Measurements from ENCODE around the gene PLA2G4D.

Gene PLA2G4D

DNA sequence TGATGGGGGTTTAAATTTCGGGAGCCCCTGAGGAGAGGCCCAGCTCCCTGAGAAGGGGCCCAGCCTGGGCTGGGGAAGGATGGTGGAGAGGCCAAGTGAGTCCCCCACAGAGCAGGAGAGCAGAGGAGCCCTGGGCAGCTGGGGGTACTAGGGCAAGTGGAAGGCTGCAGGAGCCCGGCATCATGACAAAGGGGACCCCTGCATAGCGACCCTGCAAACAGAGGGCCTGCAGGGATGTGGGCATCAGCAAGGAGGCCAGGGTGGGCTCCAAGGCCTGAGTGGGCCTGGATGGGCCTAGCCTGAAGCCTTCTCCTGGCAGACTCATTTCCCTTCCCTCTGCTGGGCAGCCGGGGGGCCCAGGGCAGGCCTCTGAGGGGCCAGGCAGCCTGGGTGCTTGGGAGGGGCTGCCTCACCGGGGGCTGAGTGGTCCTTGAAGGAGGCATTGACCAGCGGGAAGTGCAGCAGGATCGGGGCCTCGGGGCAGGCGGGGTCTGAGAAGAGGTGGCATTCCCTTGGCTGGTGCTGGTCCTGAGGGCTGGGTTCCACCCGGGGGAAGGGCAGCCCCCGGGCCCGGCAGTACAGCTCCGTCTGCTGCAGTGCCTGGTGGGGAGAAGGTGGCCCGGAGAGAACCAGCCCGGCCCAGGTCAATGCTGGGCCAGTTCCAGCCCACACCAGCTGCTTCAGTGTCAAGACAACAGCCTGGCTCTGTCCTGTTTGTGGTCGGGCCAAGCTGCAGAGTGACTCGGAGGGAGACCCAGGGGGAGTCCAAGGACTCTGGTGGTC lies 24.7 kb downstream of the PLA2G4D start:
- no peak overlapping the region for H3K27ac Mint-ChIP-seq
- no peak overlapping the region for H3K4me3 Mint-ChIP-seq
- H3K4me1 Mint-ChIP-seq = peaks cover 2% of the 10 kb centered on the region
- H3K27me3 Mint-ChIP-seq = peaks cover 37% of the 10 kb centered on the region
- peaks cover 3% of the 10 kb centered on the region for H3K9me3 Mint-ChIP-seq
- H3K36me3 Mint-ChIP-seq = no peaks in the 10 kb centered on the region
- DNase-seq = no peak
- CTCF ChIA-PET = interaction anchor here (0.6 to 1.3 kb wide), 5 partner anchors 11 to 70 kb away, joined by 3 to 4 read pairs (median 3); no protein-coding TSS in a partner anchor

DNA sequence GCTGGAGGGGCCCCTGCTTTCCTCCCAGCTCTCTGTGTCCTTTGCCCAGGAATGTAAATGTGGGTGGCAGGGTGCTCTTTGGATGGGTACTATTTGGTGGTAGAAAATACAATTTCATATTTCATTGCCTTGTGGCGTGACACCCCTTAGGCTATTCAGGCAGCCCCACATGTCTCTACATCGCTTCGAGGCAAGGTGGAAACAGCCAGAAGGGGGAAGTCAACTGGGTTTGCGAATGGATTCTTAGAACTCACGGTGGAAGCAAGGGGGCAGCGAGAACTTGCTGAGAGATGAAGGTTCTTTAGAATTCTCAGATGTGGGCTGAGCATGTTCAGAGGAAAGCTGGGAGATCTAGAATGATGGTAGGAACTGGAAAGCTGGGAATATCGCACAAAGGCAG lies 25.3 kb downstream of the PLA2G4D start:
- CTCF ChIA-PET = interaction anchor here (0.6 to 1.2 kb wide), 5 partner anchors 13 to 70 kb away, joined by 3 to 4 read pairs (median 3); no protein-coding TSS in a partner anchor
- peaks cover 41% of the 10 kb centered on the region for H3K27me3 Mint-ChIP-seq
- no peak overlapping the region for H3K27ac Mint-ChIP-seq
- DNase-seq = no peak
- H3K4me1 Mint-ChIP-seq = peaks cover 2% of the 10 kb centered on the region
- no peak overlapping the region for H3K4me3 Mint-ChIP-seq
- H3K36me3 Mint-ChIP-seq = no peaks in the 10 kb centered on the region
- H3K9me3 Mint-ChIP-seq = peaks cover 3% of the 10 kb centered on the region

DNA sequence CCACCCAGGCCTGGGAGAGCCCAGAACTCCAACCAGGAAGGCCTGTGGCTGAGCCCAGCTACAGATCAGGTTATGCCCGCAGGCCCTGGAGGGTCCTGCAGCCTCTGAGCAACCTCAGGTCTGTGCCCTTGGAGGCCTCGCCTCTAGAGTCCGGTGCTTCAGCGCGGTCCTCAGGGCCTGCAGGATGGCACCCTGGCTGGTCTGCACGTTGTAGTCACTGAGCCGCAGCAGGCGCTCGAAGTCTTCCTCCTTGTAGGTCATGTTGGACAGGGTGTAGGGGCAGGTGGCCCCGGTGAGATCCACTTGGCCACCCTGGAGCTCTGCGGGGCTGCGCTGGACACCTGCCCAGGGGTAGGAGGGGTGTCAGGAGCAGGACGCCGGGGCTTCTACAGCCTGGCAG lies 25.8 kb downstream of the PLA2G4D start:
- Mint-ChIP-seq H3K27ac (no peak overlapping the region), H3K27me3 (peaks cover 41% of the 10 kb centered on the region), H3K4me1 (peaks cover 2% of the 10 kb centered on the region), H3K4me3 (no peak overlapping the region), H3K9me3 (peaks cover 3% of the 10 kb centered on the region), H3K36me3 (no peaks in the 10 kb centered on the region)
- no peak for DNase-seq
- CTCF ChIA-PET = interaction anchor here (0.8 to 1.1 kb wide), 3 partner anchors 16 to 71 kb away, joined by 3 to 4 read pairs (median 3); no protein-coding TSS in a partner anchor

- peaks cover 3% of the 10 kb centered on the region for H3K9me3 Mint-ChIP-seq
- no peaks in the 10 kb centered on the region for H3K36me3 Mint-ChIP-seq
- H3K4me1 Mint-ChIP-seq = peaks cover 2% of the 10 kb centered on the region
- H3K27me3 Mint-ChIP-seq = peaks cover 43% of the 10 kb centered on the region
- H3K4me3 Mint-ChIP-seq = no peak overlapping the region
- no peak overlapping the region for H3K27ac Mint-ChIP-seq
- no peak for DNase-seq
- CTCF ChIA-PET = interaction anchor here (0.6 to 5.7 kb wide), 10 partner anchors 11 to 490 kb away, joined by 3 to 38 read pairs (median 4); no protein-coding TSS in a partner anchor
Observed at GRCh38 chr15:42066764-42067415, 27.5 kb downstream of the PLA2G4D start.

- Mint-ChIP-seq H3K4me1 (peaks cover 2% of the 10 kb centered on the region), H3K4me3 (no peak overlapping the region), H3K9me3 (peaks cover 3% of the 10 kb centered on the region), H3K36me3 (no peaks in the 10 kb centered on the region), H3K27me3 (peaks cover 47% of the 10 kb centered on the region), H3K27ac (no peak overlapping the region)
- CTCF ChIA-PET = interaction anchor here (1.0 to 5.7 kb wide), 9 partner anchors 18 to 320 kb away, joined by 3 to 38 read pairs (median 5); no protein-coding TSS in a partner anchor
- DNase-seq = no peak
Observed at GRCh38 chr15:42065468-42065867, 28.9 kb downstream of the PLA2G4D start.

DNA sequence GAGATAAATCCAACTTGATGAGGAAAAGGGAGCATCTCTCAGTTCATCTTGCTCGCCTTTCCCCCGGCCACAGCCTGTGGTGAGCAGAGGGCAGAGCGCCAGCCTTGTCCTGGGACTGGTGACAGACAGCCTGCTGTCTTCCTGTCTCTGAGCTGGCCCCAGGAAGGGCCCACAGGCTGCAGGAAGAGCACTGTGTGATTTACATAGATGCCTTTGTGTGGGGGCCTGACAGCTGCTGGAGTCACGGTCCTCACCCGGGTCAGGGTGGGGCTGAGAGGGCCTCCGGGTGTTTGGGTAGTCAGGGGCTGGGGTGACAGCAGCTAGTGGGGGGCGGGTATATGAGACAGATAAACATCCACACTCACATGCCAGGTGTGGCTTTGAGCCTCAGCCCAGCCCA lies 29.3 kb downstream of the PLA2G4D start:
- CTCF ChIA-PET = interaction anchor here (1.0 to 5.7 kb wide), 9 partner anchors 18 to 320 kb away, joined by 3 to 38 read pairs (median 5); no protein-coding TSS in a partner anchor
- H3K9me3 Mint-ChIP-seq = peaks cover 3% of the 10 kb centered on the region
- DNase-seq = no peak

GRCh38 chr15:42064271-42064670 lies 30.1 kb downstream of the PLA2G4D start:
- Mint-ChIP-seq H3K4me1 (peaks cover 8% of the 10 kb centered on the region), H3K27ac (no peak overlapping the region), H3K36me3 (no peaks in the 10 kb centered on the region), H3K27me3 (peaks cover 48% of the 10 kb centered on the region), H3K4me3 (no peak overlapping the region), H3K9me3 (peaks cover 3% of the 10 kb centered on the region)
- DNase-seq = no peak
- CTCF ChIA-PET = interaction anchor here (1.3 to 5.7 kb wide), 5 partner anchors 18 to 78 kb away, joined by 3 to 38 read pairs (median 21); no protein-coding TSS in a partner anchor

More for the DNA sequence above, 29.3 kb downstream of the PLA2G4D start:
- no peaks in the 10 kb centered on the region for H3K36me3 Mint-ChIP-seq
- H3K4me1 Mint-ChIP-seq = peaks cover 5% of the 10 kb centered on the region
- peaks cover 48% of the 10 kb centered on the region for H3K27me3 Mint-ChIP-seq
- H3K27ac Mint-ChIP-seq = no peak overlapping the region
- no peak overlapping the region for H3K4me3 Mint-ChIP-seq

GRCh38 chr15:42063122-42063848 lies 31.1 kb downstream of the PLA2G4D start:
- DNase-seq = no peak
- Mint-ChIP-seq H3K4me3 (no peak overlapping the region), H3K4me1 (peaks cover 8% of the 10 kb centered on the region), H3K27me3 (peaks cover 52% of the 10 kb centered on the region), H3K9me3 (peaks cover 3% of the 10 kb centered on the region), H3K27ac (no peak overlapping the region), H3K36me3 (no peaks in the 10 kb centered on the region)
- CTCF ChIA-PET = interaction anchor here (1.0 to 5.7 kb wide), 6 partner anchors 19 to 505 kb away, joined by 3 to 38 read pairs (median 12); partner anchors contain the start of gene PLA2G4D

DNA sequence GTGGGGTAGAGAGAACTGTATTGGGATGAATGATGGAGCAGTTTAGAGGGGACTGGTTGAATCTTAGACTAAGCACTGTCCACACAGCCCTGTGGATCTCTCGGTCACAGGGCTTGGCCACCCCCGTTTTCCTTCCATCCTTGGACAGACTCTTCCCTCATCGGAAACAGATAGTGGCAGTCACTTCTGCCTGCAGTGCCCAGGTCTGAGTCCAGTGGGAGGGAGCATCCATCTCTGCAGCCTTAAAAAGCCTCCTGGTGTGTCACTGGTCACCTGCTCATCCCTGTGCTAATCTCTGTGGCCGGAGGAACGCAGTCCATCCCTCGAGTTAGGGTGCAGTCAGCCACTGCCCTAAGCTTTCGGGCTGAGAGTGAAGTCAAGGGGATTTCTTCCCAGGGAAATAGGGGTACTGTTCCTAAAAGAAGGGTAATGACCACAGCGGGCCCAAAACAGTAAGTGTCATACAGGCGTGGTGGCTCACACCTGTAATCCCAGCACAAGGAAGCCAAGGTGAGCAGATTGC lies 32.0 kb downstream of the PLA2G4D start:
- no peak overlapping the region for H3K27ac Mint-ChIP-seq
- H3K4me1 Mint-ChIP-seq = peaks cover 8% of the 10 kb centered on the region
- H3K9me3 Mint-ChIP-seq = no peaks in the 10 kb centered on the region
- CTCF ChIA-PET = interaction anchor here (1.0 to 5.7 kb wide), 6 partner anchors 20 to 504 kb away, joined by 3 to 38 read pairs (median 12); no protein-coding TSS in a partner anchor
- no peaks in the 10 kb centered on the region for H3K36me3 Mint-ChIP-seq
- H3K4me3 Mint-ChIP-seq = no peak overlapping the region
- no peak for DNase-seq
- H3K27me3 Mint-ChIP-seq = peaks cover 59% of the 10 kb centered on the region

DNA sequence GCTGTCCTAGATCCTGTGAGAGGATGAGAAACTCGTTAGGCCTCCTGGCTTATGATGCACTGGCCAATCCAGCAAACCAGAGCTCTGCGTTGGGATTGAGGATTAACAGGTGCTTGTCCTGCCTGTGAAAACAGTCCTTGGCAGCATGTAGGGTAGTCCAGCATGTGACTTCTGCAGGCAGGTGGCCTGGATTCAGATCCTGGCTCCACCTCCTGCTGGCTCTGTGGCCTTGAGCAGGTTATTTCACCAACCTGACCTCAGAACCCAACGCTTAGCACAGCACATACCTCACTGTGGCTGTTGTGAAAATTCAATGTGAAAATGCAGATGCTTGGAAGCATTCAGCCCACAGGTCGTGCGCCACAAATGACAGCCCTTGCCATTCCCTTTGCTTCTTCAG lies 33.6 kb downstream of the PLA2G4D start:
- Mint-ChIP-seq H3K9me3 (no peaks in the 10 kb centered on the region), H3K4me3 (no peak overlapping the region), H3K4me1 (peaks cover 14% of the 10 kb centered on the region), H3K27ac (no peak overlapping the region), H3K36me3 (no peaks in the 10 kb centered on the region), H3K27me3 (peaks cover 57% of the 10 kb centered on the region)
- CTCF ChIA-PET = interaction anchor here (0.7 to 1.5 kb wide), 5 partner anchors 66 to 79 kb away, joined by 3 to 12 read pairs (median 4); no protein-coding TSS in a partner anchor
- no peak for DNase-seq

GRCh38 chr15:42060477-42060763 lies 33.9 kb downstream of the PLA2G4D start:
- Mint-ChIP-seq H3K27ac (no peak overlapping the region), H3K9me3 (no peaks in the 10 kb centered on the region), H3K4me1 (peaks cover 14% of the 10 kb centered on the region), H3K27me3 (peaks cover 56% of the 10 kb centered on the region), H3K36me3 (no peaks in the 10 kb centered on the region), H3K4me3 (no peak overlapping the region)
- CTCF ChIA-PET = interaction anchor here (0.7 to 1.5 kb wide), 5 partner anchors 65 to 79 kb away, joined by 3 to 12 read pairs (median 4); no protein-coding TSS in a partner anchor
- DNase-seq = no peak

- Mint-ChIP-seq H3K4me3 (no peak overlapping the region), H3K9me3 (no peaks in the 10 kb centered on the region), H3K4me1 (peaks cover 14% of the 10 kb centered on the region), H3K27me3 (peaks cover 50% of the 10 kb centered on the region), H3K36me3 (no peaks in the 10 kb centered on the region), H3K27ac (no peak overlapping the region)
- DNase-seq = peak; percentile 81
- CTCF ChIA-PET = interaction anchor here (1.2 to 1.5 kb wide), 6 partner anchors 65 to 79 kb away, joined by 3 to 12 read pairs (median 4); no protein-coding TSS in a partner anchor
Observed at GRCh38 chr15:42059661-42060476, 34.5 kb downstream of the PLA2G4D start.

GRCh38 chr15:42058791-42059190 lies 35.6 kb downstream of the PLA2G4D start:
- Mint-ChIP-seq H3K27ac (no peak overlapping the region), H3K36me3 (no peaks in the 10 kb centered on the region), H3K27me3 (peaks cover 51% of the 10 kb centered on the region), H3K4me3 (no peak overlapping the region), H3K9me3 (no peaks in the 10 kb centered on the region), H3K4me1 (peaks cover 14% of the 10 kb centered on the region)
- CTCF ChIA-PET = interaction anchor here (1.2 to 1.4 kb wide), 2 partner anchors 69 to 74 kb away, joined by 5 to 7 read pairs; no protein-coding TSS in a partner anchor
- no peak for DNase-seq
